HEK293 (cell line): ENCODE data around the gene NUP153.

Source experiments
- CTCF ChIP-seq: fragments of 450-650 bp; formaldehyde crosslinking; IDR thresholded peaks from 2 replicates; pipeline ENCODE4 v1.5.1; 2016; ENCODE audit warnings: missing biosample characterization, missing genetic modification characterization
- OVOL3 ChIP-seq: fragments of 450-650 bp; formaldehyde crosslinking; IDR thresholded peaks from 2 replicates; pipeline ENCODE4 v1.5.1; 2016; ENCODE audit warnings: missing biosample characterization, missing genetic modification characterization
- SALL2 ChIP-seq: fragments of 450-650 bp; formaldehyde crosslinking; IDR thresholded peaks from 2 replicates; pipeline ENCODE4 v1.5.0; 2017; ENCODE audit warnings: missing biosample characterization, mild to moderate bottlenecking, missing genetic modification characterization, borderline replicate concordance
- TCF7L2 ChIP-seq: IDR thresholded peaks from 2 replicates; pipeline ENCODE4 v1.6.1; 2011; ENCODE audit warnings: low read depth, mild to moderate bottlenecking, inconsistent platforms, low read length, moderate library complexity, borderline replicate concordance
- ZNF26 ChIP-seq: fragments of 450-650 bp; formaldehyde crosslinking; IDR thresholded peaks from 2 replicates; pipeline ENCODE4 v1.5.1; 2016; ENCODE audit warnings: missing biosample characterization, missing genetic modification characterization
- ZNF704 ChIP-seq: fragments of 450-650 bp; formaldehyde crosslinking; IDR thresholded peaks from 2 replicates; pipeline ENCODE4 v1.5.1; 2016; ENCODE audit warnings: missing biosample characterization, missing genetic modification characterization
- ZNF777 ChIP-seq: fragments of 450-650 bp; formaldehyde crosslinking; IDR thresholded peaks from 2 replicates; pipeline ENCODE4 v1.5.1; 2017; ENCODE audit warnings: missing biosample characterization, missing genetic modification characterization, borderline replicate concordance
- ZSCAN4 ChIP-seq: fragments of 450-650 bp; formaldehyde crosslinking; IDR thresholded peaks from 2 replicates; pipeline ENCODE4 v1.5.1; 2017; ENCODE audit warnings: missing biosample characterization, missing genetic modification characterization

- TF ChIP-seq ZNF704 (tag by site-specific recombination) = no peak
- TF ChIP-seq SALL2 (tag by site-specific recombination) = no peak
- TF ChIP-seq OVOL3 (tag by site-specific recombination) = no peak
- no peak for TF ChIP-seq CTCF (tag by site-specific recombination)
- TF ChIP-seq ZSCAN4 = no peak
- TF ChIP-seq ZNF26 (tag by site-specific recombination) = no peak
- no peak for TF ChIP-seq ZNF777 (tag by site-specific recombination)
- no peak for TF ChIP-seq TCF7L2
Measured at GRCh38 chr6:17677602-17678001, 29.1 kb downstream of the NUP153 start.
